Osteocyte (in vitro differentiated cells): ENCODE data around the gene CST5. TPM values are rescaled to one million over a fixed set of nuclear protein-coding genes. Genes with fewer than 3 reads are reported as not detected.

Source experiments
- DNase-seq: peaks from one replicate; pipeline ENCODE4 v3.0.0; 2021; ENCODE audit warnings: mixed read lengths; ENCODE audit not compliant: unreplicated experiment; ENCODE audit errors: extremely low spot score
- H3K27ac Mint-ChIP-seq: one replicate; pipeline ENCODE4 v1.8.0; 2021; ENCODE audit warnings: mild to moderate bottlenecking, mixed read lengths; ENCODE audit not compliant: unreplicated experiment
- H3K27me3 Mint-ChIP-seq: one replicate; pipeline ENCODE4 v1.8.0; 2021; ENCODE audit warnings: mixed read lengths; ENCODE audit not compliant: unreplicated experiment
- H3K36me3 Mint-ChIP-seq: one replicate; pipeline ENCODE4 v1.8.0; 2021; ENCODE audit warnings: mixed read lengths; ENCODE audit not compliant: unreplicated experiment
- H3K4me1 Mint-ChIP-seq: one replicate; pipeline ENCODE4 v1.8.0; 2021; ENCODE audit warnings: mixed read lengths; ENCODE audit not compliant: unreplicated experiment
- H3K4me3 Mint-ChIP-seq: one replicate; pipeline ENCODE4 v1.8.0; 2021; ENCODE audit warnings: mild to moderate bottlenecking, moderate library complexity, mixed read lengths; ENCODE audit not compliant: unreplicated experiment
- H3K9me3 Mint-ChIP-seq: one replicate; pipeline ENCODE4 v1.8.0; 2021; ENCODE audit warnings: mixed read lengths; ENCODE audit not compliant: unreplicated experiment
- long read RNA-seq: library from polyadenylated mRNA; unstranded; transcript quantifications from one replicate; pipeline ENCODE4 v2.0.0, GENCODE V29; 2021
- total RNA-seq: library from RNA; stranded (reverse); gene quantifications from 2 replicates; pipeline ENCODE4 v1.2.1, GENCODE V29; 2021
- TF ChIP-seq, protein P1 (sequence below): fragments of 200-600 bp; sonication (generic); IDR thresholded peaks from 2 replicates; pipeline ENCODE4 v1.5.0; 2021; ENCODE audit warnings: antibody characterized with exemption, mild to moderate bottlenecking, moderate library complexity

CST5 gene
- not detected in 2 replicates for total RNA-seq
- long read RNA-seq: 0 reads

GRCh38 chr20:23879328-23879798 lies at the start of gene CST5:
Gene CST5, minus strand, starts transcription at chr20:23879748. Its CDS starts 72 bp downstream, at chr20:23879676.
- H3K27ac Mint-ChIP-seq: no peak within 1 kb of the TSS
- TF ChIP-seq, protein P1, sequence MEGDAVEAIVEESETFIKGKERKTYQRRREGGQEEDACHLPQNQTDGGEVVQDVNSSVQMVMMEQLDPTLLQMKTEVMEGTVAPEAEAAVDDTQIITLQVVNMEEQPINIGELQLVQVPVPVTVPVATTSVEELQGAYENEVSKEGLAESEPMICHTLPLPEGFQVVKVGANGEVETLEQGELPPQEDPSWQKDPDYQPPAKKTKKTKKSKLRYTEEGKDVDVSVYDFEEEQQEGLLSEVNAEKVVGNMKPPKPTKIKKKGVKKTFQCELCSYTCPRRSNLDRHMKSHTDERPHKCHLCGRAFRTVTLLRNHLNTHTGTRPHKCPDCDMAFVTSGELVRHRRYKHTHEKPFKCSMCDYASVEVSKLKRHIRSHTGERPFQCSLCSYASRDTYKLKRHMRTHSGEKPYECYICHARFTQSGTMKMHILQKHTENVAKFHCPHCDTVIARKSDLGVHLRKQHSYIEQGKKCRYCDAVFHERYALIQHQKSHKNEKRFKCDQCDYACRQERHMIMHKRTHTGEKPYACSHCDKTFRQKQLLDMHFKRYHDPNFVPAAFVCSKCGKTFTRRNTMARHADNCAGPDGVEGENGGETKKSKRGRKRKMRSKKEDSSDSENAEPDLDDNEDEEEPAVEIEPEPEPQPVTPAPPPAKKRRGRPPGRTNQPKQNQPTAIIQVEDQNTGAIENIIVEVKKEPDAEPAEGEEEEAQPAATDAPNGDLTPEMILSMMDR: no peak
- DNase-seq: no peak
- no peaks in the 10 kb centered on the region for H3K36me3 Mint-ChIP-seq
- H3K9me3 Mint-ChIP-seq: no peaks in the 10 kb centered on the region
- no peaks in the 10 kb centered on the region for H3K27me3 Mint-ChIP-seq
- no peaks in the 10 kb centered on the region for H3K4me1 Mint-ChIP-seq
- H3K4me3 Mint-ChIP-seq: no peak within 1 kb of the TSS

DNA sequence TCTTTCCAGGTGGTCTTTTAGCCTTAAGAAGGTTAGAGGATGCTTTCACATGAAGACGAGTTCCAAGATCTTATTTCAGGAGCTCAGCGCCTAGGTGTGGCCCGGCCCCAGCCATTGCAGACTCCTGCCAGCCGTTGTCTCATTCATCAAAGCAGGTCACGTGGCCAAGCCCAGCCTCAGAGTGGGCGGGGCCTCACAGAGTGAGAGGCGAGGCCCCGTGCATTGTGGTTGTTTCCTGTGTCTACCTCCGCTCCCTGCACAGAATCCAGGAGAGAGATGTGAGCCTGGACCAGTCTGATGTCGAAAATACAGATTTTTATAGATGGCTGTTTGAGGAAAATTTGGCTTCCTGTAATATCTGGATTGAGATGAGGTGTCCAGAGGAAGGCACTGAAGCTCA lies 49.2 kb upstream of the CST5 start:
- Mint-ChIP-seq H3K4me3 (no peak overlapping the region), H3K27ac (no peak overlapping the region), H3K27me3 (peaks cover 9% of the 10 kb centered on the region), H3K9me3 (no peaks in the 10 kb centered on the region), H3K4me1 (no peaks in the 10 kb centered on the region), H3K36me3 (no peaks in the 10 kb centered on the region)
- TF ChIP-seq, protein P1: no peak
- DNase-seq: no peak

DNA sequence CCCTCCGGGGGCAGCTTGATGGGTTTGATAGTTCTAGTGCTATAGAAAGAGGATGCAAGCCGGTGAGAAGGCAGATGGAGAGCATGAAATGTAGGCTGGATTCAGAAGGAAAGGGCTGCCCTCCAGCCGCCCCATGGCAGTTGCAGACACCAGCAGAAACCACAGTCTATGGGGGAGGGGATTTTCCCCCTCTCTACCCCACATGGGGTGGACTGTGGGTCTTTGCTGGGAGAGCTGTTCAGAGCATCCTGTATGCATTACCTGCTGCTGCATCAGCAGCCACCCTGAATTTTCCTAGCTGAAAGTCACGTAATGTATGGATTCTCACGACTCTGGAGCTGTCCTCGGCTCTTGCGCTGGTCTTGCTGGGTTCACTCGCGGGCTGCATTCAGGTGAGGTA lies 48.8 kb upstream of the CST5 start:
- TF ChIP-seq, protein P1: no peak
- no peaks in the 10 kb centered on the region for H3K9me3 Mint-ChIP-seq
- no peaks in the 10 kb centered on the region for H3K4me1 Mint-ChIP-seq

GRCh38 chr20:23926944-23927872 lies 47.7 kb upstream of the CST5 start:
- Mint-ChIP-seq H3K27me3 (peaks cover 4% of the 10 kb centered on the region), H3K36me3 (no peaks in the 10 kb centered on the region), H3K27ac (no peak overlapping the region), H3K4me3 (no peak overlapping the region), H3K9me3 (no peaks in the 10 kb centered on the region), H3K4me1 (no peaks in the 10 kb centered on the region)
- no peak for DNase-seq
- TF ChIP-seq, protein P1: no peak

More for the DNA sequence above, 48.8 kb upstream of the CST5 start:
- Mint-ChIP-seq H3K4me3 (no peak overlapping the region), H3K36me3 (no peaks in the 10 kb centered on the region), H3K27ac (no peak overlapping the region), H3K27me3 (peaks cover 9% of the 10 kb centered on the region)
- DNase-seq: no peak

GRCh38 chr20:23926526-23926880 lies 47.0 kb upstream of the CST5 start:
- no peaks in the 10 kb centered on the region for H3K36me3 Mint-ChIP-seq
- H3K4me1 Mint-ChIP-seq: no peaks in the 10 kb centered on the region
- peaks cover 4% of the 10 kb centered on the region for H3K27me3 Mint-ChIP-seq

More at GRCh38 chr20:23926526-23926880, 47.0 kb upstream of the CST5 start:
- Mint-ChIP-seq H3K4me3 (no peak overlapping the region), H3K9me3 (no peaks in the 10 kb centered on the region), H3K27ac (no peak overlapping the region)
- no peak for DNase-seq
- TF ChIP-seq, protein P1: no peak
